Measurements from ENCODE around the gene NPPA. TPM values are rescaled to one million over a fixed set of nuclear protein-coding genes. Genes with fewer than 3 reads are reported as not detected.

Gene NPPA
- total RNA-seq, 1 experiment from 2014 or later = not detected

- Histone ChIP-seq H4K20me1 (ENCODE audit: insufficient read depth) (no peaks in the 10 kb centered on the region), H3K9me2 (ENCODE audit: insufficient read depth) (no peaks in the 10 kb centered on the region), H3K79me2 (ENCODE audit: low read depth) (no peaks in the 10 kb centered on the region), H3K27me3 (ENCODE audit: insufficient read depth, low read depth) (no peaks in the 10 kb centered on the region), H3K4me2 (no peak overlapping the region), H3K4me3 (no peak overlapping the region), H2AFZ (no peak overlapping the region), H3K4me1 (replicated peaks; ENCODE audit: insufficient read depth) (no peaks in the 10 kb centered on the region), H3K9me3 (ENCODE audit: insufficient read depth, low read depth) (no peaks in the 10 kb centered on the region), H3K36me3 (ENCODE audit: low read depth) (no peaks in the 10 kb centered on the region), H3K27ac (no peak overlapping the region), H3F3A (ENCODE audit: insufficient read depth, low read depth) (no peaks in the 10 kb centered on the region)
- POLR2A ChIA-PET (ENCODE audit: unreplicated experiment) = interaction anchor here (0.5 to 0.6 kb wide), 2 partner anchors 69 to 88 kb away, joined by 4 to 6 read pairs; partner anchors contain the start of gene KIAA2013
- intact Hi-C loops (cut with micrococcal nuclease; ENCODE audit: unreplicated experiment) = loop anchor here (1.0 to 10.0 kb wide), 5 partner anchors 56 to 366 kb away; partner anchors contain the start of gene MFN2
- CTCF ChIA-PET = interaction anchor here (0.6 to 1.0 kb wide), 3 partner anchors 53 to 144 kb away, joined by 3 to 7 read pairs (median 6); no protein-coding TSS in a partner anchor
- peak in 1 of 2 experiments; percentile 66 for DNase-seq
- TF ChIP-seq EZH2 (IDR thresholded peaks at IDR 0.05; ENCODE audit: low read depth) (no peak), CTCF (conservative IDR thresholded peaks at IDR 0.05) (peak; percentile 87)
- no TSS peak for BruUV-seq (replicated peaks)
Measured at GRCh38 chr1:11838349-11839272, 9.0 kb downstream of the NPPA start.

GRCh38 chr1:11837767-11838348 lies 9.7 kb downstream of the NPPA start:
- H3F3A ChIP-seq (ENCODE audit: insufficient read depth, low read depth) = no peaks in the 10 kb centered on the region
- H3K9me2 ChIP-seq (ENCODE audit: insufficient read depth) = no peaks in the 10 kb centered on the region
- ChIA-PET POLR2A (ENCODE audit: unreplicated experiment) (interaction anchor here (0.5 to 0.7 kb wide), 3 partner anchors 70 to 144 kb away, joined by 3 to 6 read pairs (median 4); partner anchors contain the start of gene KIAA2013), CTCF (interaction anchor here (0.6 to 1.0 kb wide), 3 partner anchors 54 to 144 kb away, joined by 3 to 7 read pairs (median 6); no protein-coding TSS in a partner anchor)
- BruUV-seq (replicated peaks) = no TSS peak
- H4K20me1 ChIP-seq (ENCODE audit: insufficient read depth) = no peaks in the 10 kb centered on the region
- H3K4me1 ChIP-seq (replicated peaks; ENCODE audit: insufficient read depth) = no peaks in the 10 kb centered on the region
- H3K36me3 ChIP-seq (ENCODE audit: low read depth) = no peaks in the 10 kb centered on the region
- H3K9me3 ChIP-seq (ENCODE audit: insufficient read depth, low read depth) = no peaks in the 10 kb centered on the region
- H3K4me3 ChIP-seq = no peak overlapping the region
- intact Hi-C loops (cut with micrococcal nuclease; ENCODE audit: unreplicated experiment) = loop anchor here (1.0 to 10.0 kb wide), 5 partner anchors 56 to 367 kb away; partner anchors contain the start of gene MFN2
- no peak for TF ChIP-seq CTCF (conservative IDR thresholded peaks at IDR 0.05)
- TF ChIP-seq EZH2 (IDR thresholded peaks at IDR 0.05; ENCODE audit: low read depth) = no peak
- no peaks in the 10 kb centered on the region for H3K79me2 ChIP-seq (ENCODE audit: low read depth)
- no peak overlapping the region for H3K4me2 ChIP-seq
- no peak for DNase-seq
- H3K27me3 ChIP-seq (ENCODE audit: insufficient read depth, low read depth) = no peaks in the 10 kb centered on the region
- H3K27ac ChIP-seq = no peak overlapping the region
- no peak overlapping the region for H2AFZ ChIP-seq

GRCh38 chr1:11836955-11837766 lies 10.4 kb downstream of the NPPA start:
- no peak overlapping the region for H3K4me3 ChIP-seq
- no peaks in the 10 kb centered on the region for H3K79me2 ChIP-seq (ENCODE audit: low read depth)
- intact Hi-C loops (cut with micrococcal nuclease; ENCODE audit: unreplicated experiment) = loop anchor here (5.0 to 10.0 kb wide), 2 partner anchors 145 to 368 kb away; partner anchors contain the start of gene MFN2
- no peaks in the 10 kb centered on the region for H3K27me3 ChIP-seq (ENCODE audit: insufficient read depth, low read depth)
- no peak overlapping the region for H3K4me2 ChIP-seq
- DNase-seq = no peak
- no TSS peak for BruUV-seq (replicated peaks)
- H3K9me3 ChIP-seq (ENCODE audit: insufficient read depth, low read depth) = no peaks in the 10 kb centered on the region
- ChIA-PET POLR2A (ENCODE audit: unreplicated experiment) (interaction anchor here (0.7 kb wide), 1 partner anchor 145 kb away, joined by 3 read pairs; no protein-coding TSS in a partner anchor), CTCF (no interaction called here)
- no peaks in the 10 kb centered on the region for H4K20me1 ChIP-seq (ENCODE audit: insufficient read depth)
- H3K4me1 ChIP-seq (replicated peaks; ENCODE audit: insufficient read depth) = no peaks in the 10 kb centered on the region
- H3F3A ChIP-seq (ENCODE audit: insufficient read depth, low read depth) = no peaks in the 10 kb centered on the region
- H3K36me3 ChIP-seq (ENCODE audit: low read depth) = no peaks in the 10 kb centered on the region
- no peak overlapping the region for H2AFZ ChIP-seq
- H3K9me2 ChIP-seq (ENCODE audit: insufficient read depth) = no peaks in the 10 kb centered on the region
- no peak overlapping the region for H3K27ac ChIP-seq
- TF ChIP-seq EZH2 (IDR thresholded peaks at IDR 0.05; ENCODE audit: low read depth) = no peak
- TF ChIP-seq CTCF (conservative IDR thresholded peaks at IDR 0.05) = no peak
